CD14-positive monocyte (primary cell): ENCODE results near the gene CNTN5. TPM values are rescaled to one million over a fixed set of nuclear protein-coding genes. Genes with fewer than 3 reads are reported as not detected.

ENCODE experiments used
- DNase-seq, 3 donors: peaks; one replicate each; pipeline ENCODE4 v3.0.0-alpha.2; 2011 to 2022
- H2AFZ ChIP-seq: 2 replicates; pipeline ENCODE4 v1.6.0; 2012; ENCODE audit warnings: mild to moderate bottlenecking, low read depth, low read length, inconsistent platforms; ENCODE audit not compliant: insufficient read depth, poor library complexity, severe bottlenecking
- H3K27ac ChIP-seq, 2 donors: 1 replicate in 1 of 2; 2 replicates in 1 of 2; pipeline ENCODE4 v1.5.1; 2012 to 2013; ENCODE audit warnings: low read length in 2 of 2, control low read depth in 1 of 2, inconsistent platforms in 1 of 2, low read depth in 1 of 2, mild to moderate bottlenecking in 1 of 2
- H3K27me3 ChIP-seq, 2 donors: one replicate each; pipeline versions ENCODE4 v1.6.0 to v1.6.1; 2011 to 2013; ENCODE audit warnings: low read length in 2 of 2; ENCODE audit not compliant: control insufficient read depth in 2 of 2, insufficient read depth in 2 of 2
- H3K36me3 ChIP-seq, 2 donors: replicated peaks in 1 of 2; 1 replicate in 1 of 2; 2 replicates in 1 of 2; pipeline versions ENCODE4 v1.5.1 to v1.6.1; 2012 to 2013; ENCODE audit warnings: low read length in 2 of 2, control low read depth in 1 of 2, inconsistent platforms in 1 of 2, mild to moderate bottlenecking in 1 of 2; ENCODE audit not compliant: insufficient read depth in 2 of 2, control insufficient read depth in 1 of 2
- H3K4me1 ChIP-seq, 2 donors: 1 replicate in 1 of 2; 2 replicates in 1 of 2; pipeline versions ENCODE4 v1.5.1 to v1.6.1; 2012 to 2013; ENCODE audit warnings: low read length in 2 of 2, control low read depth in 1 of 2, inconsistent platforms in 1 of 2, mild to moderate bottlenecking in 1 of 2, moderate library complexity in 1 of 2; ENCODE audit not compliant: insufficient read depth in 2 of 2, control insufficient read depth in 1 of 2
- H3K4me2 ChIP-seq: replicated peaks from 2 replicates; pipeline ENCODE3; 2012; ENCODE audit warnings: low read length, moderate library complexity, mild to moderate bottlenecking; ENCODE audit not compliant: poor library complexity, severe bottlenecking; ENCODE audit errors: extremely low read depth
- H3K4me3 ChIP-seq, 3 experiments: fragments of 200-600 bp in 1 of 3; sonication (generic) in 1 of 3; replicated peaks in 1 of 3; 1 replicate in 2 of 3; 2 replicates in 1 of 3; pipeline ENCODE4 v1.5.1; 2011 to 2013; ENCODE audit warnings: low read length in 3 of 3, mild to moderate bottlenecking in 3 of 3, control low read depth in 2 of 3, low read depth in 2 of 3, inconsistent platforms in 1 of 3, moderate library complexity in 1 of 3
- H3K79me2 ChIP-seq: 2 replicates; pipeline ENCODE4 v1.6.0; 2012; ENCODE audit warnings: mild to moderate bottlenecking, control low read depth, inconsistent platforms, low read length, moderate library complexity; ENCODE audit not compliant: insufficient read depth
- H3K9ac ChIP-seq: 2 replicates; pipeline ENCODE4 v1.6.0; 2017; ENCODE audit warnings: low read length, mild to moderate bottlenecking; ENCODE audit not compliant: insufficient read depth, poor library complexity, severe bottlenecking
- H3K9me3 ChIP-seq, 2 donors: replicated peaks in 1 of 2; 1 replicate in 1 of 2; 2 replicates in 1 of 2; pipeline versions ENCODE4 v1.5.1 to v1.6.1; 2012 to 2013; ENCODE audit warnings: low read length in 2 of 2, control low read depth in 1 of 2; ENCODE audit not compliant: control insufficient read depth in 1 of 2, insufficient read depth in 1 of 2
- H4K20me1 ChIP-seq: 2 replicates; pipeline ENCODE4 v1.6.0; 2012; ENCODE audit warnings: mild to moderate bottlenecking, low read length, control low read depth, moderate library complexity; ENCODE audit not compliant: insufficient read depth
- H3K27ac Mint-ChIP-seq, 7 donors: one replicate each; pipeline ENCODE4 v1.8.0; 2020; ENCODE audit warnings: mild to moderate bottlenecking in 7 of 7, mixed read lengths in 7 of 7, moderate library complexity in 6 of 7, inconsistent platforms in 2 of 7
- H3K27me3 Mint-ChIP-seq, 3 donors: one replicate each; pipeline ENCODE4 v1.8.0; 2021 to 2022; ENCODE audit warnings: low read depth in 3 of 3, mild to moderate bottlenecking in 3 of 3, mixed read lengths in 3 of 3, moderate library complexity in 3 of 3, inconsistent platforms in 1 of 3
- H3K36me3 Mint-ChIP-seq, 2 donors: one replicate each; pipeline ENCODE4 v1.8.0; 2020; ENCODE audit warnings: mixed read lengths in 2 of 2, inconsistent platforms in 1 of 2, mild to moderate bottlenecking in 1 of 2
- H3K4me1 Mint-ChIP-seq: one replicate; pipeline ENCODE4 v1.8.0; 2020; ENCODE audit warnings: mild to moderate bottlenecking, mixed read lengths
- H3K4me3 Mint-ChIP-seq, 2 donors: one replicate each; pipeline ENCODE4 v1.8.0; 2020; ENCODE audit warnings: mild to moderate bottlenecking in 2 of 2, mixed read lengths in 2 of 2, moderate library complexity in 1 of 2
- H3K9me3 Mint-ChIP-seq, 7 donors: one replicate each; pipeline ENCODE4 v1.8.0; 2020 to 2022; ENCODE audit warnings: mixed read lengths in 7 of 7, mild to moderate bottlenecking in 6 of 7, moderate library complexity in 6 of 7, inconsistent platforms in 2 of 7
- CTCF ChIP-seq: fragments of 200-600 bp; IDR thresholded peaks from one replicate; pipeline ENCODE4 v1.8.0; 2022; ENCODE audit warnings: antibody characterized with exemption, mild to moderate bottlenecking
- WGBS: methylation state at CpG from one replicate; pipeline ENCODE4 v1.1.5; 2013; ENCODE audit warnings: missing lambda C conversion rate; ENCODE audit not compliant: insufficient coverage; 5-methylcytosine and 5-hydroxymethylcytosine counted together
- intact Hi-C, 2 donors: fragments of 100-400 bp; cut with micrococcal nuclease; formaldehyde crosslinking; loops; one replicate each; pipeline versions ENCODE4 v1.15.0 to v1.15.1; 2023
- polyA plus RNA-seq, 3 donors: library from polyadenylated mRNA; depleted of rRNA in 1 of 3; unstranded in 2 of 3; stranded (reverse) in 1 of 3; fragments of 300-500 nt in 2 of 3; fragments of >200 nt in 1 of 3; fragmentation: Illumina TruSeq in 2 of 3; gene quantifications; 1 replicate in 2 of 3; 2 replicates in 1 of 3; pipeline ENCODE4 v1.2.3, GENCODE V29; 2012 to 2021

CNTN5 gene
- polyA plus RNA-seq, 3 donors: not detected

- H3K9me3 ChIP-seq: no peaks in the 10 kb centered on the region
- H3K4me3 ChIP-seq: no peak overlapping the region
- no peaks in the 10 kb centered on the region for H3K27me3 ChIP-seq
- Mint-ChIP-seq H3K4me3 (no peak overlapping the region), H3K4me1 (no peaks in the 10 kb centered on the region), H3K27ac (no peak overlapping the region), H3K27me3 (no peaks in the 10 kb centered on the region), H3K36me3 (no peaks in the 10 kb centered on the region), H3K9me3 (peaks cover 0 to 5% (median 0%) of the 10 kb centered on the region in 7 donors)
- intact Hi-C loops: no loop called here
- H3K27ac ChIP-seq: no peak overlapping the region
- TF ChIP-seq CTCF: no peak
- no peak overlapping the region for H2AFZ ChIP-seq
- 89% methylated on average over 7 of the region's 9 CpGs for WGBS
- no peak overlapping the region for H3K9ac ChIP-seq
- H3K4me2 ChIP-seq: no peak overlapping the region
- H3K36me3 ChIP-seq: no peaks in the 10 kb centered on the region
- no peak for DNase-seq
- H4K20me1 ChIP-seq: no peaks in the 10 kb centered on the region
- no peaks in the 10 kb centered on the region for H3K4me1 ChIP-seq
- no peaks in the 10 kb centered on the region for H3K79me2 ChIP-seq
These were observed 1040.3 kb downstream of the CNTN5 start for GRCh38 chr11:100061006-100061405.

- intact Hi-C loops: no loop called here
- Histone ChIP-seq H3K4me1 (no peaks in the 10 kb centered on the region), H2AFZ (no peak overlapping the region), H3K79me2 (no peaks in the 10 kb centered on the region), H3K4me2 (no peak overlapping the region), H4K20me1 (no peaks in the 10 kb centered on the region), H3K27ac (no peak overlapping the region), H3K9ac (no peak overlapping the region), H3K27me3 (no peaks in the 10 kb centered on the region), H3K9me3 (peaks cover 0 to 3% of the 10 kb centered on the region in 2 donors), H3K4me3 (no peak overlapping the region), H3K36me3 (no peaks in the 10 kb centered on the region)
- WGBS: no CpG with 5 or more reads among the region's 2 CpGs
- H3K36me3 Mint-ChIP-seq: no peaks in the 10 kb centered on the region
- no peak overlapping the region for H3K4me3 Mint-ChIP-seq
- TF ChIP-seq CTCF: no peak
- DNase-seq: no peak
- H3K27ac Mint-ChIP-seq: no peak overlapping the region
- H3K27me3 Mint-ChIP-seq: no peaks in the 10 kb centered on the region
- H3K4me1 Mint-ChIP-seq: no peaks in the 10 kb centered on the region
- H3K9me3 Mint-ChIP-seq: peaks cover 0 to 5% (median 0%) of the 10 kb centered on the region in 7 donors
These were observed 1045.7 kb downstream of the CNTN5 start for GRCh38 chr11:100066399-100066798.
